ENCODE measurements around the gene DKKL1.

GRCh38 chr19:49387936-49388372 is 24.3 kb downstream of the DKKL1 start, which contains the start of gene KASH5:
- no peak for TF ChIP-seq POLR2AphosphoS5 (IDR thresholded peaks at IDR 0.05; ENCODE audit: borderline replicate concordance, low read depth, low read length)
- TF ChIP-seq EZH2 (IDR thresholded peaks at IDR 0.05) = no peak
- no peak for TF ChIP-seq FOXP2 (optimal IDR thresholded peaks at IDR 0.05; ENCODE audit: control extremely low read depth, extremely low read length, insufficient read depth)
